WERI-Rb-1 (cell line): Measurements from ENCODE around the gene TIGD3.
"Not testable (repeated sequence)": the region's sequence is repeated elsewhere in the genome, so short reads cannot be mapped to it uniquely, and the experiment has no call there.

Experiments used
- DNase-seq: peaks from one replicate; pipeline ENCODE4 v3.0.0-alpha.2; 2020
- H3K27ac ChIP-seq: fragments of 250-450 bp; sonication (Bioruptor Pico); 2 replicates; pipeline ENCODE4 v1.5.1; 2020; ENCODE audit warnings: mild to moderate bottlenecking, moderate library complexity
- H3K27me3 ChIP-seq: fragments of 250-450 bp; sonication (Bioruptor Pico); 2 replicates; pipeline ENCODE4 v1.5.1; 2021; ENCODE audit warnings: mild to moderate bottlenecking, low read depth, moderate library complexity; ENCODE audit not compliant: insufficient read depth, severe bottlenecking
- H3K36me3 ChIP-seq: fragments of 250-450 bp; sonication (Bioruptor Pico); 2 replicates; pipeline ENCODE4 v1.5.1; 2020; ENCODE audit warnings: mild to moderate bottlenecking, moderate library complexity
- H3K4me3 ChIP-seq: 2 replicates; pipeline ENCODE4 v1.5.1; 2011; ENCODE audit warnings: low read depth, mild to moderate bottlenecking, control low read depth, low read length
- H3K9me3 ChIP-seq: fragments of 250-450 bp; sonication (Bioruptor Pico); 2 replicates; pipeline ENCODE4 v1.5.1; 2021; ENCODE audit warnings: mild to moderate bottlenecking, moderate library complexity; ENCODE audit not compliant: severe bottlenecking
- TF ChIP-seq, protein P1 (sequence below): IDR thresholded peaks from 2 replicates; pipeline ENCODE4 v1.5.1; 2011; ENCODE audit warnings: low read depth, mild to moderate bottlenecking, control low read depth, inconsistent platforms, low read length

TIGD3 gene

DNA sequence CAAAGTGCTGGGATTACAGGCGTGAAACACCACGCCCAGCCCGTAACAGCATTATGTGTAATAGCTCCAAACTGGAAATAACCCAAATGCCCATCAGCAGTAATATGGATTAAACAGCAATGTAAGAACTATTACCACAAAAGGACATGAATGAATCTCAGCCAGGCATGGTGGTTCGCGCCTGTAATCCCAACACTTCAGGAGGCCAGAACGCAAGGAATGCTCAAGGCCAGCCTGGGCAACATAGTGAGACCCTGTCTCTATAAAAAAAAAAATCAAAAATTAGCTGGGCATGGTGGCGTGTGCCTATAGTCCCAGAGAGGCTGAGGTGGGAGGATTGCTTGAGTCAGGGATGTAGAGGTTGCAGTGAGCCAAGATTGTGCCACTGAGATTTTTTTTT is 24.0 kb upstream of the TIGD3 start:
- Histone ChIP-seq H3K4me3 (no peak overlapping the region), H3K27ac (no peak overlapping the region), H3K27me3 (no peaks in the 10 kb centered on the region), H3K36me3 (0 out of 2 replicates have a peak, but pooled peaks cover 4% of the 10 kb centered on the region), H3K9me3 (no peaks in the 10 kb centered on the region)
- DNase-seq = no peak
- TF ChIP-seq, protein P1, sequence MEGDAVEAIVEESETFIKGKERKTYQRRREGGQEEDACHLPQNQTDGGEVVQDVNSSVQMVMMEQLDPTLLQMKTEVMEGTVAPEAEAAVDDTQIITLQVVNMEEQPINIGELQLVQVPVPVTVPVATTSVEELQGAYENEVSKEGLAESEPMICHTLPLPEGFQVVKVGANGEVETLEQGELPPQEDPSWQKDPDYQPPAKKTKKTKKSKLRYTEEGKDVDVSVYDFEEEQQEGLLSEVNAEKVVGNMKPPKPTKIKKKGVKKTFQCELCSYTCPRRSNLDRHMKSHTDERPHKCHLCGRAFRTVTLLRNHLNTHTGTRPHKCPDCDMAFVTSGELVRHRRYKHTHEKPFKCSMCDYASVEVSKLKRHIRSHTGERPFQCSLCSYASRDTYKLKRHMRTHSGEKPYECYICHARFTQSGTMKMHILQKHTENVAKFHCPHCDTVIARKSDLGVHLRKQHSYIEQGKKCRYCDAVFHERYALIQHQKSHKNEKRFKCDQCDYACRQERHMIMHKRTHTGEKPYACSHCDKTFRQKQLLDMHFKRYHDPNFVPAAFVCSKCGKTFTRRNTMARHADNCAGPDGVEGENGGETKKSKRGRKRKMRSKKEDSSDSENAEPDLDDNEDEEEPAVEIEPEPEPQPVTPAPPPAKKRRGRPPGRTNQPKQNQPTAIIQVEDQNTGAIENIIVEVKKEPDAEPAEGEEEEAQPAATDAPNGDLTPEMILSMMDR = no peak

DNA sequence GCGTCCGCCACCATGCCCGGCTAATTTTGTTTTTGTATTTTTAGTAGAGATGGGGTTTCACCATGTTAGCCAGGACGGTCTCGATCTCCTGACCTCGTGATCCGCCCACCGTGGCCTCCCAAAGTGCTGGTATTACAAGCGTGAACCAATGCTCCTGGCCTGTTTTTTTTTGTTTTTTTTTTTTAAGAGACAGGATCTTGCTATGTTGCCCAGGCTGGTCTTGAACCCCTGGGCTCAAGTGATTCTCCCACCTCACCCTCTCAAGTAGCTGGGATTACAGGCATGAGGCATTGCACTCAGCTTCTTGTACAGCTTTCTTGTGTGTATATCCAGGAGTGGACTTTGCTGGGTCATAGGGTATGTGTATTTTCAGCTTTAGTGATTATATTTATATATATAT is 22.0 kb upstream of the TIGD3 start:
- not testable (repeated sequence) for H3K9me3 ChIP-seq, H3K27me3 ChIP-seq, H3K4me3 ChIP-seq, H3K27ac ChIP-seq, DNase-seq
- H3K36me3 ChIP-seq = peaks cover 13% of the 10 kb centered on the region; the same call in 1 of the 2 replicates

DNA sequence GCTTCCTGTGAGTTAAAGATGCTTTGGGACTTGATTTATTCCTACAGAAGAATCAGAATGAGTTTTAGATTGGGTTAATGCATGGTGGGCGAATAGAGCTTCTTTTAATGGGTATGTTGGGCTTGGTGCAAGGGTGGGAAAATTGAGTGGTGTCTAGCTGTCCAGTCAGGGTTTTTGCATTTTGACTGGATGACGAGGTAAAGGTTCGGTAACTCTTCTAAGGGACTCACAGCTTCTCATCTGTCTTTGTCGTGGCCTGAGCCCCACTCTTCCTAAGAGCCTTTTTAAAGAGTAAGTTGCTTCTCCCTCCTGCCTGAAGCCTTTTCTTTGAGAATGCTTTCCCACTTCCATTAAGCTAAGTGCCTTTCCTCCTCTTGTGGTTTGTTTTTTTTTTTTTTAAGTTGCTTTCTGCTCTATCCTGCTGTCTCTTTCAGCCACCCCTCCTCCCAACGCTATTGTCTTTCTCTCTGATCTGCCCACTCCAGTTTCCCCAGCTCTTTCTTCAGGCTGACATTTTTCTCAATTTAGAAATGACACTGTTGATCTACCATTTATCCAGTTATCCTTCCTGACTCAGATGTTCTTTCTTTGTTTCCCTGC is 19.8 kb upstream of the TIGD3 start:
- peak overlapping the region; percentile 81; the same call in 1 of the 2 replicates for H3K27ac ChIP-seq
- TF ChIP-seq, protein P1 = no peak
- no peak for DNase-seq

DNA sequence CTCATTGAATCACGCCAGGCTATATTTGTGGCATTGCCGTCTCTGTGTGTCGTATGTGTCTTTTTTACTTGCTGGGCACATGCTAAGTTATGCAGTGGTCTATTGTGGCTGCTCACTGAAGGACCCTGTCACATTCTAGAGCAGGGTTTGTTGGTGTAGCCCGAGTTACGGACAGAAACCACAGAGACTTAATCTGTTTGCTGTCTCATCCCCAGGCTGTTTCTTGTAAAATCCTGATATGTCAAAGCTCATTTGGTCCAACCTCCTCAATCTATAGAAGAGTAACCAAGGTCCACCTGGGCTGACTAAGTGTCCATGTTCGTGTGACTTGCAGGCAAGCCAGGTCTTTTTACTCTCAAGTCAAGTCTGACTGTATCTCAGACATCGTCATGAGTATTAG is 15.9 kb upstream of the TIGD3 start:
- no peaks in the 10 kb centered on the region for H3K27me3 ChIP-seq

More for the DNA sequence above, 19.8 kb upstream of the TIGD3 start:
- Histone ChIP-seq H3K27me3 (no peaks in the 10 kb centered on the region), H3K4me3 (peak overlapping the region; percentile 86), H3K9me3 (no peaks in the 10 kb centered on the region), H3K36me3 (peaks cover 27% of the 10 kb centered on the region)

DNA sequence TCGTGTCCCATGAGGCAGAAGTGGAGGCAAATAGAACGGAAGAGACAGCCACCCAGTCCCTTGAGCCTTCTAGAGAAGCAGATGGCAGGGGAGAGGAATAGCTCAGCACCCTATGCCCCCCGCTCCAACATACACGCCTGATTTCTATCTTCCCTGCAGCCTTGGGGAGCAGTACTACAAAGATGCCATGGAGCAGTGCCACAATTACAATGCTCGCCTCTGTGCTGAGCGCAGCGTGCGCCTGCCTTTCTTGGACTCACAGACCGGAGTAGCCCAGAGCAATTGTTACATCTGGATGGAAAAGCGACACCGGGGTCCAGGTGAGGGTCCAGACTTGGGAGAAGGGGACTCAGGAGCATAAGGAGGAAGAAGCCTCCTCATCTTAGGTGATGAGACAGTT is 14.3 kb upstream of the TIGD3 start:
- Histone ChIP-seq H3K36me3 (peaks cover 78% of the 10 kb centered on the region), H3K27me3 (no peaks in the 10 kb centered on the region), H3K27ac (no peak overlapping the region), H3K9me3 (no peaks in the 10 kb centered on the region), H3K4me3 (no peak overlapping the region)
- DNase-seq = no peak
- TF ChIP-seq, protein P1 = no peak

More for the DNA sequence above, 15.9 kb upstream of the TIGD3 start:
- no peak for DNase-seq
- Histone ChIP-seq H3K4me3 (no peak overlapping the region), H3K9me3 (no peaks in the 10 kb centered on the region), H3K36me3 (peaks cover 64% of the 10 kb centered on the region), H3K27ac (no peak overlapping the region)
- TF ChIP-seq, protein P1 = no peak

DNA sequence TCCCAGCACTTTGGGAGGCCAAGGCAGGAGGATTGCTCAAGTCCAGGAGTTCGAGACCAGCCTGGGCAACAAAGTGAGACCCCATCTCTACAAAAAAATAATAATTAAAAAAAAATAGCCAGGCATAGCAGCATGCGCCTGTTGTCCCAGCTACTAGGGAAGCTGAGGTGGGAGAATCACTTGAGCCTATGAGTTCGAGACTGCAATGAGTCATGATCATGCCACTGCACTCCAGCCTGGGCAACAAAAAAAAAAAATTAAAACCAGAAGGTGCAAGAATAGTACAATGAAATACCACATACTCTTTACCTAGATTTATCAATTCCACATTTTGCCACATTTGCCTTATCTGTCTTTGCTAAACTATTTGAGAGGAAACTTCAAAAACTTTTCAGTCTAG is 12.7 kb upstream of the TIGD3 start:
- no peak for DNase-seq
- Histone ChIP-seq H3K36me3 (peaks cover 81% of the 10 kb centered on the region), H3K9me3 (no peaks in the 10 kb centered on the region), H3K4me3 (no peak overlapping the region), H3K27ac (no peak overlapping the region), H3K27me3 (no peaks in the 10 kb centered on the region)
- TF ChIP-seq, protein P1 = no peak
